GM13976 (cell line): ENCODE data around the gene FGF14.

Source experiments
- DNase-seq: peaks from one replicate; pipeline ENCODE4 v3.0.0; 2012; ENCODE audit warnings: low spot score
- CTCF ChIP-seq: IDR thresholded peaks from 2 replicates; pipeline ENCODE4 v1.5.1; 2012; ENCODE audit warnings: borderline replicate concordance, mild to moderate bottlenecking; ENCODE audit not compliant: insufficient read depth; ENCODE audit errors: extremely low read depth, missing control alignments, control extremely low read depth
- in situ Hi-C: fragments of 300-500 bp; cut with MboI; formaldehyde crosslinking; loops from one replicate; pipeline ENCODE4 v1.12.0; 2022; ENCODE audit warnings: low sequenced_read_pairs, mixed read lengths, inconsistent platforms; ENCODE audit not compliant: unreplicated experiment

The FGF14 gene

GRCh38 chr13:102191951-102192502 lies 209.8 kb downstream of the FGF14 start:
- no peak for TF ChIP-seq CTCF
- in situ Hi-C loops = no loop called here
- no peak for DNase-seq

GRCh38 chr13:102190930-102191329 lies 210.9 kb downstream of the FGF14 start:
- DNase-seq = no peak
- TF ChIP-seq CTCF = no peak
- in situ Hi-C loops = no loop called here

GRCh38 chr13:102187313-102187712 lies 214.5 kb downstream of the FGF14 start:
- TF ChIP-seq CTCF = no peak
- in situ Hi-C loops = no loop called here
- DNase-seq = no peak

- no peak for TF ChIP-seq CTCF
- no peak for DNase-seq
- in situ Hi-C loops = no loop called here
Observed at GRCh38 chr13:102185375-102185984, 216.4 kb downstream of the FGF14 start.

GRCh38 chr13:102183509-102184182 lies 218.2 kb downstream of the FGF14 start:
- in situ Hi-C loops = no loop called here

GRCh38 chr13:102182170-102182569 lies 219.7 kb downstream of the FGF14 start:
- in situ Hi-C loops = no loop called here
- no peak for TF ChIP-seq CTCF
- no peak for DNase-seq

More at GRCh38 chr13:102183509-102184182, 218.2 kb downstream of the FGF14 start:
- no peak for TF ChIP-seq CTCF
- no peak for DNase-seq

GRCh38 chr13:102177431-102177830 lies 224.4 kb downstream of the FGF14 start:
- in situ Hi-C loops = no loop called here
- no peak for DNase-seq
- TF ChIP-seq CTCF = no peak
